ENCODE measurements around the gene UNC13A.

Gene UNC13A

DNA sequence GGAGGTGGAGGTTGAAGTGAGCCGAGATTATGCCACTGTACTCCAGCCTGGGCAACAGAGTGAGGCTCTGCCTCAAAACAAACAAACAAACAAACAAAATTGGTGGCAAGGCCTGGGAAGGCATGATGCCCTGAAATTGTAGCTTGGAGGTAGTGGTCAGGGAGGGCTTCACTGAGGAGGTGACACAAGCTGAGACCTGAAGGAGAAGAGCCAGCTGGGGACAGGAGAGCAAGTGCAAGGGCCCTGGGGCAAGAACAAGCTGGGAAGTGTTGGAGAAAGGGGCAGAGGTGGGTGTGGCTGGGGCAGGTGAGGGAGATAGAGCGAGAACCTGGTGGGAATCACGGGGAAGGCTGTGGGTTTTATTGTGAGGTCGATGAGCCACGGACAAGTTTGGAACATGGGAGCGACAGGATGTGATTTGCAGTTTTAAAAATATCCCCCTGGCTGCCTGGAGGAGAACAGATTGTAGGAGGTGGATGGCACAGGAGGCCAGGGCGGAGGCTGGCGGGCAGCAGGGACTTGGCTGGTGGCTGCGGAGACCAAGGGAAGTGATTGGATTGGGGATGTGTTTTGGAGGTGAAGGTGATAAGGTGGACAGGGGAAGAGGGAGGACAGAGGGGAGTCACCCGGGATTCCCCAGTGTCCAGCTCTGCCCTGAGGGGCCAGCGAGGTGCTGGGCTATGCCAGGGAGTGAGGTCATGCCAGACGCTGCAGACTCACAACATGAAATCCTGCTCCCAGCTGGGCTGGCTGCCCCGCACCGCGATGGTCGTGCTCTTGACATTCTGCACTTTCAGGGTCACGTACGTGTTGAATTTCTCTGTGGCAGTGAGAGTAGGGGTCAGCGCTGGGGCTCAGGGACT is 14.0 kb downstream of the UNC13A start:
- no peak overlapping the region for H3K27ac ChIP-seq (ENCODE audit: insufficient read depth, low read length, poor library complexity, severe bottlenecking)
- DNase-seq: no peak
- H3K36me3 ChIP-seq (ENCODE audit: control insufficient read depth, insufficient read depth, low read length): no peaks in the 10 kb centered on the region
- H3K27me3 ChIP-seq (replicated peaks; ENCODE audit: control insufficient read depth, insufficient read depth, low read length, poor library complexity, severe bottlenecking): no peaks in the 10 kb centered on the region
- no peak overlapping the region for H3K4me3 ChIP-seq (ENCODE audit: insufficient read depth, low read depth, low read length, poor library complexity, severe bottlenecking)
- no peaks in the 10 kb centered on the region for H3K4me1 ChIP-seq (ENCODE audit: control insufficient read depth, insufficient read depth, low read length, poor library complexity, severe bottlenecking)
- H3K9me3 ChIP-seq (ENCODE audit: control insufficient read depth, low read length): no peaks in the 10 kb centered on the region

- Histone ChIP-seq H3K4me3 (ENCODE audit: insufficient read depth, low read depth, low read length, poor library complexity, severe bottlenecking) (no peak overlapping the region), H3K4me1 (ENCODE audit: control insufficient read depth, insufficient read depth, low read length, poor library complexity, severe bottlenecking) (no peaks in the 10 kb centered on the region)
Measured at GRCh38 chr19:17671906-17672305, 16.2 kb downstream of the UNC13A start.

GRCh38 chr19:17669419-17669818 is 18.7 kb downstream of the UNC13A start:
- DNase-seq: no peak
- Histone ChIP-seq H3K4me1 (ENCODE audit: control insufficient read depth, insufficient read depth, low read length, poor library complexity, severe bottlenecking) (no peaks in the 10 kb centered on the region), H3K9me3 (ENCODE audit: control insufficient read depth, low read length) (no peaks in the 10 kb centered on the region), H3K27ac (ENCODE audit: insufficient read depth, low read length, poor library complexity, severe bottlenecking) (no peak overlapping the region), H3K36me3 (ENCODE audit: control insufficient read depth, insufficient read depth, low read length) (no peaks in the 10 kb centered on the region), H3K27me3 (replicated peaks; ENCODE audit: control insufficient read depth, insufficient read depth, low read length, poor library complexity, severe bottlenecking) (no peaks in the 10 kb centered on the region), H3K4me3 (ENCODE audit: insufficient read depth, low read depth, low read length, poor library complexity, severe bottlenecking) (no peak overlapping the region)

More at GRCh38 chr19:17671906-17672305, 16.2 kb downstream of the UNC13A start:
- no peak for DNase-seq
- Histone ChIP-seq H3K9me3 (ENCODE audit: control insufficient read depth, low read length) (no peaks in the 10 kb centered on the region), H3K27me3 (replicated peaks; ENCODE audit: control insufficient read depth, insufficient read depth, low read length, poor library complexity, severe bottlenecking) (no peaks in the 10 kb centered on the region), H3K36me3 (ENCODE audit: control insufficient read depth, insufficient read depth, low read length) (no peaks in the 10 kb centered on the region), H3K27ac (ENCODE audit: insufficient read depth, low read length, poor library complexity, severe bottlenecking) (no peak overlapping the region)

- Histone ChIP-seq H3K4me1 (ENCODE audit: control insufficient read depth, insufficient read depth, low read length, poor library complexity, severe bottlenecking) (no peaks in the 10 kb centered on the region), H3K4me3 (ENCODE audit: insufficient read depth, low read depth, low read length, poor library complexity, severe bottlenecking) (no peak overlapping the region), H3K27me3 (replicated peaks; ENCODE audit: control insufficient read depth, insufficient read depth, low read length, poor library complexity, severe bottlenecking) (no peaks in the 10 kb centered on the region), H3K36me3 (ENCODE audit: control insufficient read depth, insufficient read depth, low read length) (no peaks in the 10 kb centered on the region), H3K27ac (ENCODE audit: insufficient read depth, low read length, poor library complexity, severe bottlenecking) (no peak overlapping the region), H3K9me3 (ENCODE audit: control insufficient read depth, low read length) (no peaks in the 10 kb centered on the region)
- no peak for DNase-seq
Measured at GRCh38 chr19:17665058-17665457, 23.1 kb downstream of the UNC13A start.

DNA sequence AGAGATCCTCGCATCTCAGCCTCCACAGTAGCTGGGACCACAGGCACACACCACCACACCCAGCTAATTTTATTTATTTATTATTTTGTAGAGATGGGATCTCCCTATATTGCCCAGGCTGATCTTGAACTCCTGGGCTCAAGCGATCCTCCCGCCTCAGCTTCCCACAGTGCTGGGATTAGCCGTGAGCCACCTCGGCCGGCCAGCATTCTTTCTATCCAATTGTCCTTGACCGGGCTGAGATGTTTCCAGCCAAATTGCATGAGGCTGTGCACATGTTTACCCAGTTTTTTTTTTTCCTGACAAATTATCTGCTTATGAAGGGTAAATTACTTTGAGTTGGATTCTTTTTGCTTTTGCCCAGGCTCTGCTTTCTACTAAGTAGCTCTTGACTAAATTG is 28.2 kb downstream of the UNC13A start:
- Histone ChIP-seq H3K36me3 (ENCODE audit: control insufficient read depth, insufficient read depth, low read length) (no peaks in the 10 kb centered on the region), H3K4me3 (ENCODE audit: insufficient read depth, low read depth, low read length, poor library complexity, severe bottlenecking) (no peak overlapping the region), H3K4me1 (ENCODE audit: control insufficient read depth, insufficient read depth, low read length, poor library complexity, severe bottlenecking) (no peaks in the 10 kb centered on the region), H3K9me3 (ENCODE audit: control insufficient read depth, low read length) (no peaks in the 10 kb centered on the region), H3K27me3 (replicated peaks; ENCODE audit: control insufficient read depth, insufficient read depth, low read length, poor library complexity, severe bottlenecking) (no peaks in the 10 kb centered on the region), H3K27ac (ENCODE audit: insufficient read depth, low read length, poor library complexity, severe bottlenecking) (no peak overlapping the region)
- no peak for DNase-seq

- H3K27me3 ChIP-seq (replicated peaks; ENCODE audit: control insufficient read depth, insufficient read depth, low read length, poor library complexity, severe bottlenecking): no peaks in the 10 kb centered on the region
- H3K4me1 ChIP-seq (ENCODE audit: control insufficient read depth, insufficient read depth, low read length, poor library complexity, severe bottlenecking): no peaks in the 10 kb centered on the region
- H3K36me3 ChIP-seq (ENCODE audit: control insufficient read depth, insufficient read depth, low read length): no peaks in the 10 kb centered on the region
- no peak for DNase-seq
- no peaks in the 10 kb centered on the region for H3K9me3 ChIP-seq (ENCODE audit: control insufficient read depth, low read length)
- no peak overlapping the region for H3K4me3 ChIP-seq (ENCODE audit: insufficient read depth, low read depth, low read length, poor library complexity, severe bottlenecking)
- H3K27ac ChIP-seq (ENCODE audit: insufficient read depth, low read length, poor library complexity, severe bottlenecking): no peak overlapping the region
Measured at GRCh38 chr19:17658666-17659065, 29.5 kb downstream of the UNC13A start.

DNA sequence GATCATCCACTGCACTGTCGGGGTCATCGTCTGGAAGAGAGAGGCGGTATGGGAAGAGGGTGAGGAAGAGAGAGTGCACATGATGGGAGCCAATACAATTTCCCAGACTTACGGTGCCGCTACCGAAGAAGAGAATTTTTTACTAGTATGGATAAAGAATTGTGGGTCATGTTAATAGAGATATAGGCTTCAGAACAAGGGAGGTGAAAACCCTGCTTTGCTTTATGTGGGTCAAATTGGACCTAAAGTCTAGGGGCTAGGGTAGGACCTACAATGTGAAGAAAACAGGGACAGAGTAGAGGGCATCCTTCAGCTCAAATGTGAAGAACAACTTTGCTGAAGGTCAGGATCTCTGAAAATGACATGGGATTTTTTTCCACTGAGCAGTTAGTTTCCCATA is 29.9 kb downstream of the UNC13A start:
- no peaks in the 10 kb centered on the region for H3K27me3 ChIP-seq (replicated peaks; ENCODE audit: control insufficient read depth, insufficient read depth, low read length, poor library complexity, severe bottlenecking)
- DNase-seq: no peak
- no peak overlapping the region for H3K4me3 ChIP-seq (ENCODE audit: insufficient read depth, low read depth, low read length, poor library complexity, severe bottlenecking)
- no peaks in the 10 kb centered on the region for H3K4me1 ChIP-seq (ENCODE audit: control insufficient read depth, insufficient read depth, low read length, poor library complexity, severe bottlenecking)
- no peaks in the 10 kb centered on the region for H3K9me3 ChIP-seq (ENCODE audit: control insufficient read depth, low read length)
- no peak overlapping the region for H3K27ac ChIP-seq (ENCODE audit: insufficient read depth, low read length, poor library complexity, severe bottlenecking)
- H3K36me3 ChIP-seq (ENCODE audit: control insufficient read depth, insufficient read depth, low read length): no peaks in the 10 kb centered on the region

GRCh38 chr19:17656970-17657369 is 31.2 kb downstream of the UNC13A start:
- Histone ChIP-seq H3K27ac (ENCODE audit: insufficient read depth, low read length, poor library complexity, severe bottlenecking) (no peak overlapping the region), H3K27me3 (replicated peaks; ENCODE audit: control insufficient read depth, insufficient read depth, low read length, poor library complexity, severe bottlenecking) (no peaks in the 10 kb centered on the region), H3K36me3 (ENCODE audit: control insufficient read depth, insufficient read depth, low read length) (no peaks in the 10 kb centered on the region), H3K4me1 (ENCODE audit: control insufficient read depth, insufficient read depth, low read length, poor library complexity, severe bottlenecking) (no peaks in the 10 kb centered on the region), H3K4me3 (ENCODE audit: insufficient read depth, low read depth, low read length, poor library complexity, severe bottlenecking) (no peak overlapping the region), H3K9me3 (ENCODE audit: control insufficient read depth, low read length) (no peaks in the 10 kb centered on the region)
- no peak for DNase-seq

DNA sequence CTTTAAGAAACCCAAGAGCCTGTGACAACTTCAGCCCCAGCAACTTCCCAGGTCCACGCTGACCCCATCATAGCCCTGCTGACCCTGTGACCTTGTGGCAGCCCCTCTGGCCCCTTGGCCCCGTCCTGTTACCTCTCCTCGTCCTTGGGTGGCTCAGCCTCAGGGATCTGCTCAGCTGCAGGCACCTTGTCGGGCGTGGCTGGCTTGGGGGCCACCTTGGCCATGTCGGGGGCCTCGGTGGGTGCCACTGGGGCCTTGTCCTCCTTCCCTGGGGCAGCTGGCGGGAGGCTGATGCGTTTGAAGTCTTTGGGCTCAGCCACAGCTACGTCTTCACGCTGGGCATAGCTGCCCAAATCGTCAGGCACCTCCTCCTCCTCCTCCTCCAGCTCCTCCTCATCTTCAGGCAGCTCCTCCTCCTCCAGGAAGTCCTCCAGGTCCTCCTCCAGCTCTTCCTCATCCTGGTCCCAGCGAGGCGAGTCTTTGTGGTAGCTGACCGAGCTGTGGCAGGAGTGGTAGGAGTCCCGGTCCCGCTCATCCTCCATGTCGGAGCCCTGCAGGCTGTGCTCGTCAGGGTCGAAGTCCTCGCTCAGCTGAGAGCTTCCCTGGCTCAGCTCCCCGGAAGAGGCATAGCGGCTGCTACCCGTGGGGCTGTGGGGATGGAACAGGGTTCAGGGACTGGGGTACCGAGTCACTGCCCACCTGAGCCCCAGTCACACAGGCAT is 32.2 kb downstream of the UNC13A start:
- no peaks in the 10 kb centered on the region for H3K9me3 ChIP-seq (ENCODE audit: control insufficient read depth, low read length)
- H3K27ac ChIP-seq (ENCODE audit: insufficient read depth, low read length, poor library complexity, severe bottlenecking): no peak overlapping the region
- H3K36me3 ChIP-seq (ENCODE audit: control insufficient read depth, insufficient read depth, low read length): no peaks in the 10 kb centered on the region
- no peaks in the 10 kb centered on the region for H3K4me1 ChIP-seq (ENCODE audit: control insufficient read depth, insufficient read depth, low read length, poor library complexity, severe bottlenecking)
- DNase-seq: no peak
- no peak overlapping the region for H3K4me3 ChIP-seq (ENCODE audit: insufficient read depth, low read depth, low read length, poor library complexity, severe bottlenecking)
- H3K27me3 ChIP-seq (replicated peaks; ENCODE audit: control insufficient read depth, insufficient read depth, low read length, poor library complexity, severe bottlenecking): no peaks in the 10 kb centered on the region

DNA sequence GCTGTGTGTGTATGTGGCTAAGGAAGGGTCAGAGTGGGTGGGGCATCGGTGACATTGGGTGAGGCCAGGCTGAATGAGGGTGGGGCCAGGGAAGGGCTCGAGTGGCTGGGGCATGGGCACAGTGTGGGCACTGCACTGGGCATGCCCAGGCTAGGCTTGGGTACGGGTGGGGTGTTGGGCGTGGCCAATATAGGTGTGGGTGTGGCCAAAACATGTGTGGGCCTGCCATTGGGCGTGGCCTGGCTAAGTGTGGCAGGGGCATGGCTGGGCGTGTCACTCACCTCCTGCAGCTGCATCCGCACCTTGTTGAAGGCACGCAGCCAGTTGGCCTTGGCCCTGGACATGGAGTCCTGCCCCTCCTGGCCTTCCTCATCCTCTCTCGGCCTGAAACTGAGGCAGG is 33.2 kb downstream of the UNC13A start:
- DNase-seq: no peak
- no peaks in the 10 kb centered on the region for H3K36me3 ChIP-seq (ENCODE audit: control insufficient read depth, insufficient read depth, low read length)
- no peaks in the 10 kb centered on the region for H3K4me1 ChIP-seq (ENCODE audit: control insufficient read depth, insufficient read depth, low read length, poor library complexity, severe bottlenecking)
- no peaks in the 10 kb centered on the region for H3K9me3 ChIP-seq (ENCODE audit: control insufficient read depth, low read length)
- H3K4me3 ChIP-seq (ENCODE audit: insufficient read depth, low read depth, low read length, poor library complexity, severe bottlenecking): no peak overlapping the region
- H3K27ac ChIP-seq (ENCODE audit: insufficient read depth, low read length, poor library complexity, severe bottlenecking): no peak overlapping the region
- no peaks in the 10 kb centered on the region for H3K27me3 ChIP-seq (replicated peaks; ENCODE audit: control insufficient read depth, insufficient read depth, low read length, poor library complexity, severe bottlenecking)

Data from effector memory CD4-positive, alpha-beta T cell (primary cell).